Epithelial cell of proximal tubule (primary cell): ENCODE measurements around the gene RGS6. TPM values are rescaled to one million over a fixed set of nuclear protein-coding genes. Genes with fewer than 3 reads are reported as not detected.

Experiments
- DNase-seq: peaks from one replicate; pipeline ENCODE4 v3.0.0-alpha.2; 2011; ENCODE audit warnings: low read depth
- H3K4me3 ChIP-seq: 2 replicates; pipeline ENCODE4 v1.5.1; 2011; ENCODE audit warnings: low read depth, mild to moderate bottlenecking, low read length
- CTCF ChIP-seq: conservative IDR thresholded peaks from 2 replicates; pipeline ENCODE4 v1.5.1; 2012; ENCODE audit warnings: low read depth, mild to moderate bottlenecking, low read length
- total RNA-seq: library from RNA; depleted of rRNA; stranded (reverse); fragments of >200 nt; gene quantifications from 2 replicates; pipeline ENCODE4 v1.2.3, GENCODE V29; 2015

The RGS6 gene
- total RNA-seq, 1 donor from 2014 or later = not detected

- H3K4me3 ChIP-seq = no peak overlapping the region
- DNase-seq = no peak
- no peak for TF ChIP-seq CTCF
Observed at GRCh38 chr14:72237722-72238666, 305.8 kb downstream of the RGS6 start.

GRCh38 chr14:72243309-72244293 lies 311.4 kb downstream of the RGS6 start:
- TF ChIP-seq CTCF = no peak
- DNase-seq = no peak
- no peak overlapping the region for H3K4me3 ChIP-seq

- DNase-seq = no peak
- no peak overlapping the region for H3K4me3 ChIP-seq
- TF ChIP-seq CTCF = no peak
Observed at GRCh38 chr14:72247896-72248465, 315.8 kb downstream of the RGS6 start.

- no peak for TF ChIP-seq CTCF
- no peak overlapping the region for H3K4me3 ChIP-seq
- DNase-seq = no peak
Observed at GRCh38 chr14:72253503-72253902, 321.3 kb downstream of the RGS6 start.

GRCh38 chr14:72254202-72254936 lies 322.1 kb downstream of the RGS6 start:
- TF ChIP-seq CTCF = no peak
- no peak overlapping the region for H3K4me3 ChIP-seq
- DNase-seq = no peak

GRCh38 chr14:72254937-72255472 lies 322.8 kb downstream of the RGS6 start:
- no peak for TF ChIP-seq CTCF
- H3K4me3 ChIP-seq = no peak overlapping the region
- DNase-seq = no peak
